GM18502 (cell line): ENCODE results near the gene ERFL.

Source experiments
- ATAC-seq: cut with Tn5 transposase; IDR thresholded peaks from one replicate; pipeline ENCODE4 v1.9.1; 2021; ENCODE audit warnings: mild to moderate bottlenecking; ENCODE audit not compliant: unreplicated experiment, poor library complexity

ERFL gene

GRCh38 chr19:41928221-41928683, at the start of gene ERFL:
TSS of gene ERFL (minus strand) at chr19:41928449. CDS start at chr19:41912919, 15,530 bp downstream.
- no peak for ATAC-seq

GRCh38 chr19:41977916-41978315, 49.7 kb upstream of the ERFL start:
- no peak for ATAC-seq

- no peak for ATAC-seq
Observed at GRCh38 chr19:41974652-41975051, 46.4 kb upstream of the ERFL start.

- no peak for ATAC-seq
Observed at GRCh38 chr19:41971363-41971762, 43.1 kb upstream of the ERFL start.

DNA sequence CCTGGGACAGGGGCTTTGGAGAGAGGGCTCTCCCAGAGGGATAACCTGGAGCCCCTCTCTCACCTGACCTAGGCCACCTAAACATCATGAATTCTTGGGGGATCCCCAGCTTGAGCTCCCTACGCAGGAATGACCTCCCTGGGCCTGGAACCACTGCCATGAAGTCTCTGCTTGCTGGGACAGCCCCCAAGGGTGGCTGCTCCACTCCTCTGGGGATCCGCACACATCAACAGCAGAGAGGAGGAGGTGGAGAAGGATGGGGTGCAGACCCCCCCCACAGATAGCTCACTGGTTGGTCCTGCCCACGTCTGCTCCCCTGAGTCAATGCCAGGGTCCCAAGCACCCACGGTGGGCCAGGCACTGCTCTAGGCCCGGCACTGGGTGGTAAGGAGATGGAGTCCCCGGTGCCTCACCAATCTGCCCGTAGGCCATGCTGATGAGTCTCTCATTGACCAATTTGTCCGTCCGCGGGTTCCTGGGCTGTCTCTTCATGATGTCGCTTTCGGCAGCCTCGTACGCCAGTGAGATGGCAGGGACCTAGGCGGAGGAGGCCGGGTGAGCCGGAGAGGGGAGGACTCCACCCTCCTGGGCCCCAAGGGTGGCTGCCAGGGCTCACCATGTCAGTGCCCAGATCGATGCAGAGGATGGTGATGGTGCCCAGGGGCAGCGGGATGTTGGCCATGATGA, 41.7 kb upstream of the ERFL start:
- ATAC-seq, result no peak

DNA sequence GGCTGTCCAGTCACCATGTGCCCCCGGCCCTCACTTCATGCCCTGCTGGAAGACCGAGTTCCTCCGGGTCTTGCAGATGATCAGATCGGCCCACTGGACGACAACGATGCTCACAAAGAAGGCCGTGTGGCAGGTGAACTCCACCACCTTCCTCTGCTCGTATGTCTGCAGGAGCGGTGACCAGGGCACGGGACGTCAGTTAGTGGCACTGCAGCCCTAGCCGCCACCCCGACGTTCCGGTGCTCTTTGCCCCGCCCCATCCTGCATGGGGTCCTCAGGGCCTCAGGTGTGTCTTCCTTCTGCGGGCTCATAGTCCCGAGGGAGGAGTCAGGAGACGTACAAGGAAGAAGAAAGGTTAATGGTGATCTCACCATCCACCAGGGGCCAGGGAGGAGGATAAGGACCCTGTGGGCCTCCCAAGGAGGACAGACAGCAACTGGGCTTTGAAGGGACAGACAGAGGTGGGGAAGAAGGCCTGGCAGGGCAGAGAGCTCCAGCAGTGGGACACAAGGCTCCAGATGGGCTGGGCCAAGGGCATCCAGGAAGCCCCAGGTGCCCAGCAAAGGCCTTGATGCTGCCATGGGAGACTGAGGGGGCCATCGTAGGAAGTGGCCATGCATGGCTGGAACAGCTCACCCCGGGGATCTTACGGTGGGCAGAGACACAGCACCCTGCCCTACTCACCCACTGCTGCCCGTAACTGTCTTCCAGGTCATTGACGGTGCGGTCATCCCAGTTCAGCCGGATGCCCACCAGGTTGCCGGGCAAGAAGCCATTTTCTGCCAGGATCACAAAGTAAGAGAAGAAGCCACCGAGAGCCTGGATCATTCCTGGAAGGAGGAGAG, 40.7 kb upstream of the ERFL start:
- no peak for ATAC-seq

GRCh38 chr19:41967054-41967783, 39.0 kb upstream of the ERFL start:
- ATAC-seq, result no peak

- ATAC-seq, result no peak
Observed at GRCh38 chr19:41965106-41965505, 36.9 kb upstream of the ERFL start.

DNA sequence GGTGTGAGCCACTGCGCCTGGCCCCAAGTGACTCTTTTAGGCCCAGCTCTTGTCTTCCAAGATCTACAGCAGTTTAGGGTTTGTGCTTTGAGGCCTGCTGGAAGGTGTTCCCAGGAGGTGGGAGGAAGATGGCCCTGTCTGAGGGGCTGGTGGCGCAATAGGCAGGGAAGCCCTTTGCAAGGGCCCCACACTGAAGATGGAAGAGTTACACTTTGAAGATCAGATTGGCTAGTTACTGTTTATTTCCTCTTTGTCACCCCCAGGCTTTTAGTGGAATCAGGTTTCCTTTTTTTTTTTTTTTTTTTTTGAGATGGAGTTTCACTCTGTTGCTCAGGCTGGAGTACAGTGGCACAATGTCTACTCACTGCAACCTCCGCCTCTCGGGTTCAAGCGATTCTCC, 32.7 kb upstream of the ERFL start:
- ATAC-seq, result no peak

GRCh38 chr19:41959056-41960053, 31.1 kb upstream of the ERFL start, which contains the start of gene RABAC1:
TSS of gene RABAC1 (minus strand) at chr19:41959321. CDS start at chr19:41959292, 29 bp downstream.
- ATAC-seq, result peak; percentile 86

DNA sequence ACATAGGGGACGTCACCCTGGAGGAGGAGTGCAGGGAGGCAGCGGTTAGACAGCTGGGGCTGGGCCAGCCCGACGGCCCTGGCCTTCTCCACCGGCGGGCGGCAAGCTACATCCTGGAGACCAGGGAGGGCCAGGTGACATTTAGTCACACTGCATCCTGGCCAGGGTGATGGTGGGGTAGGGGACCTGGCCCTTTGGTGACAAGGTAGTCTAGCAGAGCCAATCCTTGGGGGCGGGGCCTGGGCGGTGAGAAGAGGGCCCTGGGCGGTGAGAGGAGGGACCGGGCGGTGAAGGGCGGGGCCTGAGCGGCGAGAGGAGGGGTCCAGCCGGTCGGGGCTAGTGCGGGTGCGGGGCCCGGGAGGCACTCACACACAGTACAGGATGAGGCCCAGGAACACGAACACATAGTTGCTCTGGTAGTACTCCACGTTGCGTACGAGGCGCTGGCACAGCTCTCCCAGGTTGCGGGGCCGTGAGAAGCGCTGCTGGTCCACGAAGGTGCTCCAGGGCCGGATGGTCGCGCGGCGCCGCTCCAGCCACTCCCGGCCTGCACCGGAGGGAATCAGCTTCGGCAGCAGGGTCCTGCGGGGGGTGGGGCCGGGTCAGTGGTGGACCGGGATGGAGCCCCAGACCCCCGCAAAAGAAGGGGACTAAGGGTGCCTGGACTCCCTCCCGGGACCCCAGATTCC, 30.3 kb upstream of the ERFL start:
- ATAC-seq, result peak; percentile 60

DNA sequence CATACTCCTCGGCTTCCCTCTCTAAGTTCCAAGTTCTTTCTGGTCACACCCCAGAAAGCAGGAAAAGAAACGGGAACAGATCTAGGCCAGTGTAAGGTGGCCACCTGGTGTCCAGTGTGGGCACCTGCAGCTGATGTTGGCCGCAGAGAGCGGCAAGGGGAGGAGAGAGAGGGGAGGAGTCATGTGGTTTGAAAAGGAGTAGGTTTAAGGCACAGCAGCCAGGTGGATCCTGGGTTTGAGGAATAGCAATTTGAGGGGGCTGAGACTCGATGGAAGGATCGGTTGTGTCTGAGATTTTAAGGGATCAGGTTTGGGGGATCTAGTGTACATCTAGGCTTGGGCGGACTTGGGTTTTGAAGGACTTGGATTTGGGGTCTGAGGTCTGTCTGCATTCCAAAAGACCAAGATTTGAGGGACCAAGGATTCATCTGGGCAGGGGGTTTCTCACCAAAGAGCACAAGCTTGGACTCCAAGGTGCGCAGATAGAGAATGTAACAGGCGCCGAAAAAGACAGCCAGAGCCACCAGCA, 29.7 kb upstream of the ERFL start:
- ATAC-seq, result no peak

DNA sequence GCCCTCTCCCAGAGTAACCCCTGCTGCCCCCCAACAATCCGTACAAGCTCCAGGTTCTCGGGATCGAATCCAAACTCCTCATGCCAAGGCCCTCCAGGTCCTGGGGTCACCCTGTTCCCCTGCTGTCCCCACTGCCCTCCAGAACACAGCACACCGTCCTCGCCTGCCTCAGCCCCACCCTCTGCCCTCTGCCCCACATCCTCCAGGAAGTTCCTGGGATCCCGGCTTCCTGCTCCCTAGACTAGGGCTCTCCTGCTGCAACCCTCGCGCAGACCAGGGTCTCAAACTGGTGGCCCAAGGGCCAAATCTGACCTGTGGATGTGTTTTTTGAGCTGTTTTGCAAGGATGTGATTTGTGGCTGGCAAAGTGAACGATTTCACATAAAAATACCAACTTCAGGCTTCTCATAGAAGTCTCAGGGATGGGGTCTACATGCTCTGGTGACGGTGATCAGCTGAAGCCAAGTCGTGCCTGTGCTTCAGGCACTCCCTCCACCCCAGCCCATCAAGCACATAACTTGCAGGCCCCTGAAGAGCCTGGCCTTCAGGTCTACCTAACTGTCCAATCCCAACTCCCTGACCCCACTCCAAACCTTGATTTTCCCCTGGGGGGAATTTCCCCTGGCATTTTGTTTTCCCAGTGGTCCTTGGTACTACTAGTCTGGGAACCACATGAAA, 29.1 kb upstream of the ERFL start:
- no peak for ATAC-seq

DNA sequence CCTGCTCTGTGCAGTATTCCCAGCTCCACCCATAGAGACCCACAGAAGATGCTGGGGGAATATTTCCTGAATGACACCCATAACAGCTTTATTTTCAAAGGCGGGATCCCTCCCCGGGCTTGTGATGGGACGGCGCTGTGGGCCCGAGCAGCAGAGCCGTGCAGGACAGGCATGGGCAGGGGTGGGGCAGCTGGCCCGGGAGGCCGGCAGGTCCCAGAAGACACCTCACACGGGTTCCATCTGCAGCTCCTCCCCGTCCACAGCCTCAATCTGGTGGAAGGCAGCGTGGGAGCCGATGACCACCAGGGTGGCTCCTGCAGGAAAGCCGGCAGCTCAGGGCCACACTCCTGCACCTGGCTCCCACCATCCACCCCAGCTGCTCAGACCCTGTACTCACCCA, 28.4 kb upstream of the ERFL start:
- no peak for ATAC-seq

GRCh38 chr19:41955521-41955920, 27.3 kb upstream of the ERFL start:
- no peak for ATAC-seq

DNA sequence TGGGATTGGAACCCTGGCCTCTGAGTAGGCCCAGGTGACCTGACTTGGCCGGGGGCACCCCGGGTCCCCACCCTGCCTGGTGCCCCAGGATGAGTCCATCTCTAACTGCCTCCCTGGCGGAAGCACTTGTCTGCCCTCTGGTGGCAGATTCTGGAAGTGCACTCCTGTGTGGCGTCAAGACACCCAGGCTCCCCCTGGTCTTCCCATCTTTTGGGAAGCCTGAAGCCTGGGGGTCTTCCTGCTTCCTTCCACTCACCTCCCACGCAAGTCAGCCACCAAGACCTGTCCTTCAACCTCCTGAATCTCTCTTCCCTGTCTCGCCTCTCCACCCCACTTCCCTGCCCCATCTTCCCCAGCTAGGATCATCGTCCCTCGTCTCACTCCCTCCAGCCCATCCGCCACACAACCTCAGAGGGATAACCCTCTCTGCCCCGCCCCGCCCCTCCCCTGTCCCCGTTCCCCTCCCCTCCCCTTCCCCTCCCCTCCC, 23.5 kb upstream of the ERFL start:
- no peak for ATAC-seq

DNA sequence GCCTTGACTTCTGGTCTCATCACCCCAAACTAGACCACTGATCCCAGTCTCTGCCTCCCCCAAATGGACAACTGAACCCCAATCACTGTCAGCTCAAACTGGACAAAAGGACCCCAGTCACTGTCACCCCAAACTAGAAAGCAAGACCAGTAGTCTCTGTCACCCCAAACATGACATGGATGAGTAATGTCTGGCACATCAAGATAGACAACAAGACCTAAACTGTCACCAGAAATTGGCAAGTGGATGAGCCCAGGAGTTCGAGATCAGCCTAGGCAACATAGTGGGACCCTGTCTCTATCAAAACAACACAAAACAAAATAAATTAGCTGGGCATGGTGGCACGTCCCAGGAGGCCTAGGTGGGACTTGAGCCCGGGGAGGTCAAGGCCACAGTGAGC, 18.8 kb upstream of the ERFL start:
- no peak for ATAC-seq

DNA sequence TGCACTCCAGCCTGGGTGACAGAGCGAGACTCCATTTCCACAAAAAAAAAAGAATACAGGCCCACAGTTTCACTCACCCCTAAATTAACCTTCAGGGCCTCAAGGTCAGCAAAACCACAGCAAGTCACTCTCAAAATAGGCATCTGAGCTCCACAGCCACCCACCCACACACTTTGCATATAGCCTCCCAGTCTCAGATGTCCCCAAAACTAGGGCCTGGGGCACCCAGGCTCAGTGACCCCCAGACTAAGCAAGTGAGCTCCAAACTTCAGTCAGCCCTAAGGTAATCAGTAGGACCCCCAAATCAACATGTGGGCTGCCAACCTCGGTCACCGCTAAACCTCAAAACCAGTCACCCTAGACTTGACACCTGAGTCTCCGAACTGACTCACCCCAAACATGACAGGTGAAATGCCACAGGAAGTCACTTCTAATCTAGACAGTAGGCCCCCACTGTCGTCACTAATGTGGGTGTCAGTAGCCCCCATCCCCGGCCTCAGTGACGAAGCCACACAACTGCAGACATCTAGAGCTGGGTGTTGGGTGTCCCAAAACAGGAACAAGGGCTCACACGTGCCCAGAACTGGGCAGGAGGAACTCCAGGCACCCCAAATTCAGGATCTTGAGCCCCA, 17.0 kb upstream of the ERFL start:
- peak; percentile 82 for ATAC-seq
